A673 (cell line): Measurements from ENCODE around the gene PDZD8. TPM values are rescaled to one million over a fixed set of nuclear protein-coding genes. Genes with fewer than 3 reads are reported as not detected.

Experiments
- BruUV-seq: library from RNA; stranded (reverse); fragments of 400-500 nt; replicated peaks from 2 replicates; lab custom pipeline; 2021; lab: Mats Ljungman, UMichigan
- CTCF ChIA-PET: fragments of 300-600 bp; sonication (Branson Sonifier 250); formaldehyde crosslinking; loops from one replicate; lab custom pipeline; 2022; ENCODE audit warnings: antibody characterized with exemption; lab: Charles Lee
- POLR2A ChIA-PET: fragments of 300-600 bp; sonication (Branson Sonifier 250); formaldehyde crosslinking; loops from one replicate; lab custom pipeline; 2022; ENCODE audit warnings: antibody characterized with exemption; ENCODE audit not compliant: low non-redundant PET; lab: Charles Lee
- DNase-seq: peaks from one replicate; pipeline ENCODE4 v3.0.0-alpha.2; 2015; ENCODE audit warnings: low spot score
- H3K27ac ChIP-seq: fragments of 200-600 bp; sonication (generic); 2 replicates; pipeline ENCODE4 v1.5.1; 2016; ENCODE audit warnings: mixed run types, low read depth, mild to moderate bottlenecking, mixed read lengths, antibody characterized with exemption, low read length; ENCODE audit not compliant: poor library complexity, severe bottlenecking
- H3K27me3 ChIP-seq: fragments of 200-600 bp; sonication (generic); replicated peaks from 2 replicates; pipeline ENCODE4 v1.6.1; 2017; ENCODE audit warnings: mixed run types, low read depth, mild to moderate bottlenecking, mixed read lengths, antibody characterized with exemption, low read length; ENCODE audit not compliant: insufficient read depth, poor library complexity
- H3K36me3 ChIP-seq: fragments of 200-600 bp; sonication (generic); 2 replicates; pipeline ENCODE4 v1.6.1; 2016; ENCODE audit warnings: mixed run types, mild to moderate bottlenecking, mixed read lengths, antibody characterized with exemption, low read length; ENCODE audit not compliant: insufficient read depth, poor library complexity, severe bottlenecking
- H3K4me1 ChIP-seq: fragments of 200-600 bp; sonication (generic); 2 replicates; pipeline ENCODE4 v1.6.1; 2017; ENCODE audit warnings: mixed run types, mild to moderate bottlenecking, mixed read lengths, antibody characterized with exemption, low read length; ENCODE audit not compliant: insufficient read depth, poor library complexity, severe bottlenecking
- H3K4me3 ChIP-seq: fragments of 200-600 bp; sonication (generic); 2 replicates; pipeline ENCODE4 v1.5.1; 2016; ENCODE audit warnings: low read depth, mixed run types, mild to moderate bottlenecking, mixed read lengths, low read length; ENCODE audit not compliant: poor library complexity, severe bottlenecking
- H3K9me3 ChIP-seq: fragments of 200-600 bp; sonication (generic); 2 replicates; pipeline ENCODE4 v1.6.1; 2016; ENCODE audit warnings: mixed run types, low read depth, mild to moderate bottlenecking, mixed read lengths, antibody characterized with exemption, low read length; ENCODE audit not compliant: poor library complexity, severe bottlenecking
- EZH2 ChIP-seq: fragments of 200-600 bp; sonication (generic); IDR thresholded peaks from 2 replicates; pipeline ENCODE4 v1.6.1; 2017; ENCODE audit warnings: borderline replicate concordance, low read depth, mild to moderate bottlenecking, mixed read lengths, antibody characterized with exemption, low read length; ENCODE audit not compliant: poor library complexity, severe bottlenecking
- intact Hi-C: fragments of 100-400 bp; cut with micrococcal nuclease; formaldehyde crosslinking; loops from one replicate; pipeline ENCODE4 v1.10.0; 2022; ENCODE audit not compliant: unreplicated experiment
- total RNA-seq: library from RNA; stranded (reverse); gene quantifications from 2 replicates; pipeline ENCODE4 v1.2.3, GENCODE V29; 2021
- TF ChIP-seq, protein P1 (sequence below): fragments of 300-800, 200-600 bp; sonication (generic); conservative IDR thresholded peaks from 2 replicates; pipeline ENCODE4 v1.5.1; 2017; ENCODE audit warnings: low read depth, mild to moderate bottlenecking, antibody characterized with exemption, low read length, moderate library complexity, mixed read lengths

The PDZD8 gene
- total RNA-seq, 1 experiment from 2014 or later, result 29.5 TPM

DNA sequence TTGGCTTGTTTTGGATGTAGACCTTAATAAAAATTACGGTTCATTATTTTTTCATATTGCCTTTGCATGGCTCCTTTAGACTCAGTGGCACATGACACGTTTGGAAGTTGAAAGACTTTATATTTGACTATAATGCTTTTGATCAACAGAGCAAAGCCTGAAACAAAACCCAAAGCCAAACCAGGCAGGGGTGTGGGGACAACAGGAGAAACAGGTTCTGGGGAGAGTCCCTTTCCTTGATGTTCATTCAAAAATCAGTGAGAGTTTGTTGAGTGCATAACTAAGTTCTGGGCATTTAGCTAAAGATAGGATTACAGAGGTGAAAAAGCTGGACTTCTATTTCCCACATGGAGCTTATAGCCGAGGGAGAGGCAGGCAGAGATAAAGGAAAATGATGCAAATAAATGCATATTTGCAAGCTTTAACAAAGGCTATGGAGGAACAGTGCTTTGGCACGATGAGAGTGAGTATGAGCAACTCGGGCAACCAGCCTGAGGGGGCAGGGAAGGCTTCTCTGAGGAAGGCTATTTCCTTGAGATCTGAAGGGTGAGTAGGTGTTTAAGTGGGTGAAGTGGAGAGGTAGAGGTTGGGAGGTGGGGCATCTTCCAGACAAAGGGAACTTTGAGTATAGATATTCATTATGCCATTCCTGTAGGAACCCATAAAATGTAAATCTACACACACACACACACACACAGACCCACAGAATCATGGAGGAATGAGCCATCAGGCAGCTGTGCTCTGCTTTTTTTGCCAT lies 34.5 kb upstream of the PDZD8 start:
- CTCF ChIA-PET, result no interaction called here
- intact Hi-C loops, result no loop called here
- Histone ChIP-seq H3K27me3 (peaks cover 8% of the 10 kb centered on the region), H3K4me3 (no peak overlapping the region), H3K36me3 (no peaks in the 10 kb centered on the region), H3K4me1 (no peaks in the 10 kb centered on the region), H3K27ac (no peak overlapping the region), H3K9me3 (no peaks in the 10 kb centered on the region)
- POLR2A ChIA-PET, result interaction anchor here (0.5 kb wide), 1 partner anchor 15 kb away, joined by 8 read pairs; no protein-coding TSS in a partner anchor
- BruUV-seq, result no TSS peak
- TF ChIP-seq EZH2, result no peak
- TF ChIP-seq, protein P1, sequence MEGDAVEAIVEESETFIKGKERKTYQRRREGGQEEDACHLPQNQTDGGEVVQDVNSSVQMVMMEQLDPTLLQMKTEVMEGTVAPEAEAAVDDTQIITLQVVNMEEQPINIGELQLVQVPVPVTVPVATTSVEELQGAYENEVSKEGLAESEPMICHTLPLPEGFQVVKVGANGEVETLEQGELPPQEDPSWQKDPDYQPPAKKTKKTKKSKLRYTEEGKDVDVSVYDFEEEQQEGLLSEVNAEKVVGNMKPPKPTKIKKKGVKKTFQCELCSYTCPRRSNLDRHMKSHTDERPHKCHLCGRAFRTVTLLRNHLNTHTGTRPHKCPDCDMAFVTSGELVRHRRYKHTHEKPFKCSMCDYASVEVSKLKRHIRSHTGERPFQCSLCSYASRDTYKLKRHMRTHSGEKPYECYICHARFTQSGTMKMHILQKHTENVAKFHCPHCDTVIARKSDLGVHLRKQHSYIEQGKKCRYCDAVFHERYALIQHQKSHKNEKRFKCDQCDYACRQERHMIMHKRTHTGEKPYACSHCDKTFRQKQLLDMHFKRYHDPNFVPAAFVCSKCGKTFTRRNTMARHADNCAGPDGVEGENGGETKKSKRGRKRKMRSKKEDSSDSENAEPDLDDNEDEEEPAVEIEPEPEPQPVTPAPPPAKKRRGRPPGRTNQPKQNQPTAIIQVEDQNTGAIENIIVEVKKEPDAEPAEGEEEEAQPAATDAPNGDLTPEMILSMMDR, result no peak
- no peak for DNase-seq

DNA sequence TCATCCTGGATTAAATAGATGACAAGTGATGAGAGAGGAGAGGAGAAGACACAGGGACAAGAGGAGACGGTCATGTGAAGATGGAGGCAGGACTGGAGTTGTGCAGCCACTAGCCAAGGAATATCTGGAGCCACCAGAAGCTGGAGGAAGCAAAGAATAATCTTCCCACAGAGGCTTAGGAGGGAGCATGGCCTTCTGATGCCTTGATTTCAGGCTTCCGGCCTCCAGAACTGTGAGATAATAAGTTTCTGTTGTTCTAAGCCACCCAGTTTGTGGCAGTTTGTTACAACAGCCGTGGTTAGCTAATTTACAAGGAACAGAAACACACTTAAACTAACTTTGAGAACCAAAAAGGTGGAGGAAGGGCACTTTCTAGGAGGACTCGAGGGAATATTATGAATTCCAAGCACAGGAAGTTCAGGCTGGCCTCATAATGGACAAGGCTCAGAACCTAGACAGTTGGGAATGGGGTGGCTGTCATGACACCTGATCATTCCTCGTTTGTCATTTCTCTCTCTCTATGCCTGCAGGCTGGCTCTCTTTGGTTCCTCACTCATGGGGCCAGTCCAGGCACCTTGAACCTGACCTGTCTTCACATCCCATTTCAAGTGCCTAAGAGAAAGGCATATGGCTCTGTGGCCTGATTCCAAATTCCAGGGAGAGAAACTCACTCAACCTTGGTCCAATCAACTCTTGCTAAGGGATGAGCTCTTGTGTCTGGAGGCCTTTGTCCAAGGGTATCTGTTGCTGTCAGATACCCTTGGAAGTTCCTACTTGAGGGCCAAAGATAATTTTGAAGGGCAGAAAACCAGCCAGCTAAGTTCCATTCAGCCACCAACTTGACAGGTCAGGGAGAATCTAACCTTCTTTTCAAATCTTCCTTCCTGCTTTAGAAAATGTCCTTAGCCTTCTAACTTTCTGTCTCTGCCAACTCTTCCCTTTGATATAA lies 33.5 kb upstream of the PDZD8 start:
- DNase-seq, result no peak
- no peak for TF ChIP-seq EZH2
- Histone ChIP-seq H3K27me3 (peaks cover 8% of the 10 kb centered on the region), H3K4me3 (no peak overlapping the region), H3K36me3 (no peaks in the 10 kb centered on the region), H3K27ac (no peak overlapping the region), H3K4me1 (no peaks in the 10 kb centered on the region), H3K9me3 (no peaks in the 10 kb centered on the region)
- intact Hi-C loops, result no loop called here
- BruUV-seq, result no TSS peak
- POLR2A ChIA-PET, result no interaction called here
- CTCF ChIA-PET, result no interaction called here

DNA sequence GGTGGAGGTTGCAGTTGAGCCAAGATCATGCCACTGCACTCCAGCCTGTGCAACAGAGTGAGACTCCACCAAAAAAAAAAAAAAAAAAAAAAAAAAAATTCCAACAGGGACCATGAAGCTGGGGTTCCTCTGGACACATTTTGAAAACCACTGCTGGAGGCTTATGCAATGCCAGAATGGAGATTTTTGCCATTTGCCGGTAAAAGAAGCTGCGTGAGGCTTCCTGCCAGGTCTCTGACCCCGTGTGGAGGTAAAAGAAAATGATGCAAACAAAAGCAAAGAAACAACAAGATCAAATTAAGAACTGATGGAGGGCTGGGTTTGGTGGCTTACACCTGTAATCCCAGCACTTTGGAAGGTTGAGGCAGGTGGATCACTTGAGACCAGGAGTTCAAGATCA lies 30.5 kb upstream of the PDZD8 start:
- POLR2A ChIA-PET, result interaction anchor here (0.6 kb wide), 1 partner anchor 1342 kb away, joined by 11 read pairs; no protein-coding TSS in a partner anchor

More for the DNA sequence above, 30.5 kb upstream of the PDZD8 start:
- no peak for DNase-seq
- CTCF ChIA-PET, result no interaction called here
- no peaks in the 10 kb centered on the region for H3K4me1 ChIP-seq
- intact Hi-C loops, result no loop called here
- H3K9me3 ChIP-seq, result no peaks in the 10 kb centered on the region
- TF ChIP-seq, protein P1, result no peak
- TF ChIP-seq EZH2, result no peak
- no TSS peak for BruUV-seq
- no peak overlapping the region for H3K27ac ChIP-seq
- H3K36me3 ChIP-seq, result no peaks in the 10 kb centered on the region
- H3K4me3 ChIP-seq, result no peak overlapping the region
- peaks cover 10% of the 10 kb centered on the region for H3K27me3 ChIP-seq
